NCI-H146 (cell line): ENCODE data around the gene DIPK1B.

ENCODE experiments used
- DNase-seq: peaks from one replicate; lab custom pipeline; 2025; lab: John Stamatoyannopoulos, UW

Gene DIPK1B

GRCh38 chr9:136673088-136673974 lies 39.0 kb upstream of the DIPK1B start:
- no peak for DNase-seq

DNA sequence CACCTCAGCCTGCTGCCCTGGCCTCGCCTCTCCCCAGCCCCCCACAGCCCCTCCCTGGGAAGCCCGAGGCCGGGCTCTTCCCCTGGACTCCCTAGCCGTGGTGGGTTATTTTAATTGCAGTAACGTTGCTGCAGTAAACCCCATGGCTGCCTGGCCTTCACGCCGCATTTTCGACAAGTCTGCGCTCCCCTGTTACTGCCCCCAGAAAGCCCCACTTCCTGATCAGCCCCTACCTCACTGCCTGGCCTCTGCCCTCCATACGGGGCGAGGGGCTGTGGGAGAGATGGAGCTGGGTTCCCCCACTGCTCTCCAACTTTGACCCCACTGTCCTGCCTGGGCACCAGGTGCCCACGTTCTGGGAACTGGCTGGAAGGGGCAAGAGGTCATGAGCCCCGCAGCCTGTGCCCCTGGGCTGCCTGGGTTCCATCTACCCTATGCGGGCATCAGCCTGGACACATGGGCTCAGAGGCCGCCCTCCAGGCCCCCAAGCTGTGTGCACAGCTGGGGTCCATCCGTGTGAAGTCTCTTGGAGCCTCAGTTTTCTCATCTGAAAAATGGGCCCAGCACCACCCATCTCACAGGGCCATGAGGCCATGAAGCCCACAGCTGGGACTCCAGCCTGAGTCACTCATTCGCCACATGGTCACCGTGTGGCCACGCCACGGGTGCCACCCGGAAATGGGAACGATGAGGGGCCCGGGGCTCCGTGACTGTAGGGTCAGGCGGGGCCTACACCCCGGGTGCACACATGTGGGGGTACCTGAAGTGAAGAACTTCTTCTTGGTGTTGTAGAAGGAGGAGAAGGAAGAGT lies 38.2 kb upstream of the DIPK1B start:
- DNase-seq = no peak

DNA sequence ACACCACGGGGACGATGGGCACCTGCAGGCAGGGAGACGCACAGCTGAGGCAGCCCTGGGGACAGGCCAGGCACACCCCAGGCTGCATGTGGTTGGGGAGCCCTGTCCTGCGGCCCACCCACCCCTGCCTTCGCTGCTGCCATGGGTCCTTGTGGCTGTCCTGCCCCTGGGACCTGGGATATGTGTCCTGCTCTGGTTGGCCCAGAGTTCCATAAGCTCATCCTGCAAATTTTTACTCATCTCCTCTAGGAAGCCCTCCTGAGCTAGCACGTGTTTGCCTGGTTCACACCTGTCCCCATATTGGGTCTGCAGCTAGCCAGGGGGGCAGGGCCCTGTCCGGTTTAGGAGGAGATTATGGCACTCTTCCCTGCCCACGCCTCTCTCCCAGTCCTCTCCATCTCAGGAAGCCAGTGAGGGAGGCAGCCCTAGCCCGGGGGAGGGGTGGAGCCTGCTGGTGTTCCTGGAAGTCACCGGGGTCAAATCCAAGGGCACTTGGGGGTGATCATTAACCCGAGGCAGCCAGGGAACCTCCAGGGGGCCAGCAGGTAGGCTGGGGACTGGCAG lies 37.5 kb upstream of the DIPK1B start:
- no peak for DNase-seq

GRCh38 chr9:136675477-136676296 lies 36.7 kb upstream of the DIPK1B start:
- DNase-seq = no peak

- DNase-seq = no peak
Observed at GRCh38 chr9:136676297-136676794, 36.0 kb upstream of the DIPK1B start.

GRCh38 chr9:136676920-136677686 lies 35.3 kb upstream of the DIPK1B start:
- no peak for DNase-seq

- no peak for DNase-seq
Observed at GRCh38 chr9:136678034-136678433, 34.3 kb upstream of the DIPK1B start.

DNA sequence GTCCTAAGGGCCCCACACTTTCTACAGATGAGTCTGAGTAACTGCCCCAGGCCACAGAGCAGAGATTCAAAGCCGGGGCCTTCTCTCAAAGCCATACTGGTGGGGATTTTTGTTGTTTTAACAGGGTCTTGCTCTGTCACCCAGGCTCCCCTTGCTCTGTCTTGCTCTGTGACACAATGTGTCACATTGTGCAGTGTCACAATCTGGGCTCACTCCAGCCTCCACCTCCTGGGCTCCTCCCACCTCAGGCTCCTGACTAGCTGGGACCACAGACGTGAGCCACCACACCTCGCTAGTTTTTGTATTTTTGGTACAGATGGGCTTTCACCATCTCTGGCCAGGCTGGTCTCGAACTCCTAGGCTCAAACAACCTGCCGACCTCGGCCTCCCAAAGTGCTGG lies 33.7 kb upstream of the DIPK1B start:
- DNase-seq = no peak

DNA sequence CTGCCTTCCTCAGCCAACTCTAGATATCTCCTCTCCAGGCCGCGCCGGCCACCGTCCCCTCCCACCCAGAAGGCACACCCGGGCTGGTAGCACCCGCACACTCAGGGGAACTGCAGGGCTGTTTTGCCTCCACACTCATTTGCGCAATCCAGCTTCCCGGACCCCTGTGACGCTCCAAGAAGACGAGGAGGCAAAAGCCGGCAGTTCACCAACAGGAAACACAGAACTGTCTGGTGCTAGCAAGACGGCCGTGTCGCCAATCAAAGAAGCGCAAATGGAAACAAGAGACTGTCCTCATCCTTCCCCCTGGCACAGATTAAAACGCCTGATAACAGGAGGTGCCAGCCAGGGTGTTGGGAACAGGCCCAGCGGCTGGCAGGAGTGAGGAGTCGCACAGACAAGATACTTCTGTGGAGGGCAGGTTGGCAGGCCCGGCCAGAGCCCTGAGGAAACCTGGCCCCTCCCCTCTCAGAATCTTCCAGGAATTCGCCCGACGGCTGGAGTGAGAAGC lies 32.9 kb upstream of the DIPK1B start:
- no peak for DNase-seq

GRCh38 chr9:136681029-136681428 lies 31.3 kb upstream of the DIPK1B start:
- DNase-seq = no peak

DNA sequence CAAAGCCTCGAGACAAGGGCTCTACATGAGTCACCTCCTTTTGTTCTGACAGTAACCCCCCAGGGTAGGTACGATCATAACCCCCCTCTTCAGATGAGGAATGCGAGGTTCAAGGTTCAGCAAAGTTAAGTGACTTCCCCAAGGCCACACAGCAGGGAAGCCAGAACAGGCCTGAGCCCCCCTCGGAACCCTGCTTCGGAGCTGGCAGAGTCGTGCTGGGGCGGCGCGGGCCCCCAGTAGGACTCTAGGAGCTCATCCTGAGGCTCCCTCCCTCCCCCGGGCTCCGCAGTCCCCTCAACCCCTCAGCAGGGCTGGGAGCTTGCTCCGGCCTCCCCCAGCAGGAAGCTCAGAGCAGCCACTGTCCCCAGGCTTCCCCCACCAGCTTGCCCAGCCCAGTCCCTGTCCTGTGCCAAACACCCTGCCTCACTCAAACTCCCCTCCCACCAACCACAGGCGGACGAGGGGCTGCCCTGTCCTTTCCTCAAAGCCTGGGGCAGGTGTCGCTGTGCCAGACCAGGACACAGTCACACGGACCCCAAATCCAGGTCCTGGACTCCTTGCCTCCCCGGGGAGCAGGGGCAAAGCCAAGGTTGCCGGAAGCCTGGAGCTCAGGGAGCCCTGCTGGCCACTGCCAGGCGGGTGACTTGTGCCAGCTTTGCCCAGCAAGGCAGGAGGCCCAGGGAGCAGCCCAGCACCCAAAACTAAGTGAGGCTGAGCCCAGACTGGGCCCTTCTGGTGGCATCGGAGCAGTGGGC lies 30.2 kb upstream of the DIPK1B start:
- DNase-seq = no peak

GRCh38 chr9:136682710-136683109 lies 29.7 kb upstream of the DIPK1B start:
- DNase-seq = no peak

GRCh38 chr9:136683173-136683745 lies 29.1 kb upstream of the DIPK1B start:
- no peak for DNase-seq

DNA sequence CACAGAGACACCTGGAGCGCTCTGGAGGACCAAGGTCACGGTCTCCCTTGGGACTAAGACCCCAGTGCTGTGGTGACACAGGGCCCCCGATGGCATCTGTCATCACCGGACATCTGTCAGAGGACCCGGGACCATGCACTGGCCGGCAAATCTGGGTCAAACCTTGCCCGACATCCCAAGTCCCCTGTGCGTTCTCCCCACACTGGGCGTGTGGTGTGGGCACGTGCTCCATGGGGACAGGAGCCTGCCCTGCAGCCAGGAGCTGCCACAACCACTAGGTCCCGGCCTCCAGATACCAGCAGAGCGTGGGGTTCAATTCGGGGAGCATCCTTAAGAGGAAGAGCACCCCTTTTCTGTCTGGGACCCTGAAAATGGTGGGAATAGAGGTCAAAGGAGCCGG lies 28.6 kb upstream of the DIPK1B start:
- DNase-seq = no peak

GRCh38 chr9:136684339-136684738 lies 28.0 kb upstream of the DIPK1B start:
- DNase-seq = no peak

- DNase-seq = no peak
Observed at GRCh38 chr9:136684799-136685198, 27.6 kb upstream of the DIPK1B start.

DNA sequence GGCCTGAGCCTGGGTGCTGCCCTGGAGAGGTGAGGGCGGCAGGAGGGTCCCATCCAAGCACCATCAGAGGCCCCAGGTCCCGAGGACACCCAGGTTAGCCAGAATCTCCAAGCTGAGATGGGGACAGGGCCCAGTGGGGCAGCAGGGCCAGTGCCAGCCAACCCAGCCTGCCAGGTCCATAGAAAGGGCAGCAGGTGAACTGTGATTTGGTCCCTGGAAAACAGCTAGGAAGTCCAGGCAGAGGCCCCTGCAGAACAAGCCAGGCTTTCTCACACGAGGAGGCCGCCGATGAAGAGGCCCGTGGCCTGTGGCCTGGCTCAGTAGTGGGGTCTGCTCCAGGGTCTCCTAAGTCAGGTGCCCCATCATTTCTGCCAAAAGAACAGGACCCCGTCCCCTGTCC lies 27.2 kb upstream of the DIPK1B start:
- no peak for DNase-seq

- DNase-seq = no peak
Observed at GRCh38 chr9:136685790-136686533, 26.4 kb upstream of the DIPK1B start.

GRCh38 chr9:136686534-136686793 lies 25.9 kb upstream of the DIPK1B start:
- DNase-seq = no peak
